MM.1S (cell line): Measurements from ENCODE around the gene PTCD2.

Source experiments
- CTCF ChIP-seq: fragments of 300-600 bp; sonication (generic); IDR thresholded peaks from 2 replicates; pipeline ENCODE4 v1.5.1; 2016; ENCODE audit warnings: antibody characterized with exemption, low read length, mixed read lengths
- EZH2 ChIP-seq: fragments of 300-600 bp; sonication (generic); optimal IDR thresholded peaks from 2 replicates; pipeline ENCODE3; 2017; ENCODE audit warnings: low read depth, mild to moderate bottlenecking, antibody characterized with exemption, low read length, mixed read lengths

DNA sequence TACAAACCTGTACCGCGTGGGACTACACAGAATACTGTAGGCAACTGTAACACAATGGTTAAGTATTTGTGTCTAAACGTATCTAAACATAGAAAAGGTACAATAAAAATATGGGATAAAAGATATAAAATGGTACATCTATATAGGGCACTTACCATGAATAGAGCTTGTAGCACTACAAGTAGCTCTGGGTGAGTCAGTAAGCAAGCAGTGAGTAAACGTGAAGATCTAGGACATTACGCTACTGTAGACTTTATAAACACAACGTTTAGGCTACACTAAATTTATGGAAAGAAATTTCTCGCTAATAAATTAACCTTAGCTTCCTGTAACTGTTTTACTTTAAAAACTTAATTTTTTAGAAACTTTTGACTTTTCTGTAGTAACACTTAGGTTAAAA, 46.6 kb upstream of the PTCD2 start:
- TF ChIP-seq EZH2 (no peak), CTCF (no peak)
